Measurements from ENCODE around the gene WNT4.

WNT4 gene

GRCh38 chr1:22131062-22131461, 11.8 kb downstream of the WNT4 start:
- Histone ChIP-seq H3K4me1 (ENCODE audit: control insufficient read depth in 1 of 2, insufficient read depth in 2 of 2, low read length in 2 of 2) (no peaks in the 10 kb centered on the region), H3K27ac (ENCODE audit: low read depth, low read length) (no peak overlapping the region), H3K9me3 (ENCODE audit: control insufficient read depth in 1 of 2, low read length in 2 of 2) (no peaks in the 10 kb centered on the region), H3K4me3 (ENCODE audit: low read depth in 1 of 2, low read length in 2 of 2) (no peak overlapping the region), H3K27me3 (ENCODE audit: control insufficient read depth in 1 of 2, insufficient read depth in 2 of 2, low read length in 2 of 2) (no peaks in the 10 kb centered on the region), H3K9ac (ENCODE audit: low read depth in 1 of 2, low read length in 2 of 2) (no peak overlapping the region), H3K36me3 (ENCODE audit: control insufficient read depth in 1 of 2, insufficient read depth in 2 of 2, low read length in 2 of 2) (no peaks in the 10 kb centered on the region)

DNA sequence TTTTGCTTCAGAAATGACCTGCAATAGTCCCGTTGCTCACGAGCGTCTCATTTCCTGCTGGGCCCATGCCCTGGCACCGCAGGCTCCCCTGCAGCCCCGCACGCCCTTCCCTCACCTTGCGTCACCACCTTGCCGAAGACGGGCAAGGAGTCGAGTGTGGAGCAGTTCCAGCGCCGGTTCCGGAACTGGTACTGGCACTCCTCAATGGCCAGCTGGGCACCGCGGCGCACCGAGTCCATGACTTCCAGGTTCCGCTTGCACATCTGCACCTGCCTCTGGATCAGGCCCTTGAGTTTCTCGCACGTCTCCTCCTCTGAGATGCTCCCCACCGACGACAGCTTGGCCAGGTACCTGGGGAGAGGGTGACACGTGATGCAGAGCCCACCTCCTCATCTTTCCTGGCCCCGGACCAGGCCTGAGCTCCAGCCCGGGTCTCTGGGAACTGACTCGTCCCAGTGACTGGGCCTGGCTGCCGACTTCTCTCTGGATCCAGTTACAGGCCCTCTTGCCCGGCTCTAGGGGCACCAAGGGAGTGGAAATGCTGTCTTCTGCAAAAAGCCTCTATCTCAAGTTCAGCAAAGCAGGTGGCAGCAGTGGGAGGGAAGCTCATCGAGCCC, 13.3 kb downstream of the WNT4 start:
- H3K4me3 ChIP-seq (ENCODE audit: low read depth in 1 of 2, low read length in 2 of 2) = no peak overlapping the region
- H3K9ac ChIP-seq (ENCODE audit: low read depth in 1 of 2, low read length in 2 of 2) = no peak overlapping the region
- H3K27ac ChIP-seq (ENCODE audit: low read depth, low read length) = no peak overlapping the region
- H3K4me1 ChIP-seq (ENCODE audit: control insufficient read depth in 1 of 2, insufficient read depth in 2 of 2, low read length in 2 of 2) = no peaks in the 10 kb centered on the region
- no peaks in the 10 kb centered on the region for H3K36me3 ChIP-seq (ENCODE audit: control insufficient read depth in 1 of 2, insufficient read depth in 2 of 2, low read length in 2 of 2)
- no peaks in the 10 kb centered on the region for H3K9me3 ChIP-seq (ENCODE audit: control insufficient read depth in 1 of 2, low read length in 2 of 2)
- H3K27me3 ChIP-seq (ENCODE audit: control insufficient read depth in 1 of 2, insufficient read depth in 2 of 2, low read length in 2 of 2) = no peaks in the 10 kb centered on the region

GRCh38 chr1:22128392-22128791, 14.5 kb downstream of the WNT4 start:
- no peaks in the 10 kb centered on the region for H3K9me3 ChIP-seq (ENCODE audit: control insufficient read depth in 1 of 2, low read length in 2 of 2)
- H3K27ac ChIP-seq (ENCODE audit: low read depth, low read length) = no peak overlapping the region
- H3K4me3 ChIP-seq (ENCODE audit: low read depth in 1 of 2, low read length in 2 of 2) = no peak overlapping the region
- H3K4me1 ChIP-seq (ENCODE audit: control insufficient read depth in 1 of 2, insufficient read depth in 2 of 2, low read length in 2 of 2) = no peaks in the 10 kb centered on the region
- H3K9ac ChIP-seq (ENCODE audit: low read depth in 1 of 2, low read length in 2 of 2) = no peak overlapping the region
- H3K27me3 ChIP-seq (ENCODE audit: control insufficient read depth in 1 of 2, insufficient read depth in 2 of 2, low read length in 2 of 2) = no peaks in the 10 kb centered on the region
- H3K36me3 ChIP-seq (ENCODE audit: control insufficient read depth in 1 of 2, insufficient read depth in 2 of 2, low read length in 2 of 2) = no peaks in the 10 kb centered on the region

GRCh38 chr1:22127731-22128130, 15.2 kb downstream of the WNT4 start:
- no peaks in the 10 kb centered on the region for H3K27me3 ChIP-seq (ENCODE audit: control insufficient read depth in 1 of 2, insufficient read depth in 2 of 2, low read length in 2 of 2)
- H3K4me3 ChIP-seq (ENCODE audit: low read depth in 1 of 2, low read length in 2 of 2) = no peak overlapping the region
- no peak overlapping the region for H3K9ac ChIP-seq (ENCODE audit: low read depth in 1 of 2, low read length in 2 of 2)
- no peaks in the 10 kb centered on the region for H3K36me3 ChIP-seq (ENCODE audit: control insufficient read depth in 1 of 2, insufficient read depth in 2 of 2, low read length in 2 of 2)
- no peaks in the 10 kb centered on the region for H3K9me3 ChIP-seq (ENCODE audit: control insufficient read depth in 1 of 2, low read length in 2 of 2)
- H3K27ac ChIP-seq (ENCODE audit: low read depth, low read length) = no peak overlapping the region
- H3K4me1 ChIP-seq (ENCODE audit: control insufficient read depth in 1 of 2, insufficient read depth in 2 of 2, low read length in 2 of 2) = no peaks in the 10 kb centered on the region

- H3K4me1 ChIP-seq (ENCODE audit: control insufficient read depth in 1 of 2, insufficient read depth in 2 of 2, low read length in 2 of 2) = no peaks in the 10 kb centered on the region
- no peak overlapping the region for H3K27ac ChIP-seq (ENCODE audit: low read depth, low read length)
- no peak overlapping the region for H3K9ac ChIP-seq (ENCODE audit: low read depth in 1 of 2, low read length in 2 of 2)
- no peak overlapping the region for H3K4me3 ChIP-seq (ENCODE audit: low read depth in 1 of 2, low read length in 2 of 2)
- no peaks in the 10 kb centered on the region for H3K27me3 ChIP-seq (ENCODE audit: control insufficient read depth in 1 of 2, insufficient read depth in 2 of 2, low read length in 2 of 2)
- no peaks in the 10 kb centered on the region for H3K36me3 ChIP-seq (ENCODE audit: control insufficient read depth in 1 of 2, insufficient read depth in 2 of 2, low read length in 2 of 2)
- no peaks in the 10 kb centered on the region for H3K9me3 ChIP-seq (ENCODE audit: control insufficient read depth in 1 of 2, low read length in 2 of 2)
These were observed 15.6 kb downstream of the WNT4 start for GRCh38 chr1:22127248-22127647.

DNA sequence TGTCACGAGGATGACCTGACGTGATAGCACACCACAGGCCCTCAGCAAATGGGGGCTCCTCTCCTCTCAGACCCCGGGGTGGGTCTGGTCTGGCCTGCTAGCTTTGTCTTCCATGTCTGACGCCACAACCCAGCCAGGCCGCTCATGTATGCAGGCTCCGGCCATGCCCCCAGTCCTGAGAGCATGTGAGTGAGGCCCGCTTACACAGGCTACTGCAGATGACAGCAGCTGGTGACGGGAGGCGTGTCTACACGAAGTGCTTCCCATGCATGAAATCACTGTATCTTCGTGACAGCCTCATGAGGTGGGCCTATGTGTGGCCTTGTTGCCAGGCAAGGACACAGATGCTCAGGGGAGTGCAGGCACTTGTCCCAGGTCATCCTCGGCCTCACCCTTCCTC, 16.4 kb downstream of the WNT4 start:
- no peaks in the 10 kb centered on the region for H3K4me1 ChIP-seq (ENCODE audit: control insufficient read depth in 1 of 2, insufficient read depth in 2 of 2, low read length in 2 of 2)
- H3K9me3 ChIP-seq (ENCODE audit: control insufficient read depth in 1 of 2, low read length in 2 of 2) = no peaks in the 10 kb centered on the region
- no peak overlapping the region for H3K4me3 ChIP-seq (ENCODE audit: low read depth in 1 of 2, low read length in 2 of 2)
- H3K9ac ChIP-seq (ENCODE audit: low read depth in 1 of 2, low read length in 2 of 2) = no peak overlapping the region
- no peaks in the 10 kb centered on the region for H3K36me3 ChIP-seq (ENCODE audit: control insufficient read depth in 1 of 2, insufficient read depth in 2 of 2, low read length in 2 of 2)
- H3K27me3 ChIP-seq (ENCODE audit: control insufficient read depth in 1 of 2, insufficient read depth in 2 of 2, low read length in 2 of 2) = no peaks in the 10 kb centered on the region
- no peak overlapping the region for H3K27ac ChIP-seq (ENCODE audit: low read depth, low read length)

- H3K27ac ChIP-seq (ENCODE audit: low read depth, low read length) = no peak overlapping the region
- no peak overlapping the region for H3K4me3 ChIP-seq (ENCODE audit: low read depth in 1 of 2, low read length in 2 of 2)
- H3K27me3 ChIP-seq (ENCODE audit: control insufficient read depth in 1 of 2, insufficient read depth in 2 of 2, low read length in 2 of 2) = no peaks in the 10 kb centered on the region
- H3K4me1 ChIP-seq (ENCODE audit: control insufficient read depth in 1 of 2, insufficient read depth in 2 of 2, low read length in 2 of 2) = no peaks in the 10 kb centered on the region
- peaks cover 0 to 9% of the 10 kb centered on the region in 2 donors for H3K36me3 ChIP-seq (ENCODE audit: control insufficient read depth in 1 of 2, insufficient read depth in 2 of 2, low read length in 2 of 2)
- H3K9ac ChIP-seq (ENCODE audit: low read depth in 1 of 2, low read length in 2 of 2) = no peak overlapping the region
- H3K9me3 ChIP-seq (ENCODE audit: control insufficient read depth in 1 of 2, low read length in 2 of 2) = no peaks in the 10 kb centered on the region
These were observed 18.2 kb downstream of the WNT4 start for GRCh38 chr1:22124592-22125229.

DNA sequence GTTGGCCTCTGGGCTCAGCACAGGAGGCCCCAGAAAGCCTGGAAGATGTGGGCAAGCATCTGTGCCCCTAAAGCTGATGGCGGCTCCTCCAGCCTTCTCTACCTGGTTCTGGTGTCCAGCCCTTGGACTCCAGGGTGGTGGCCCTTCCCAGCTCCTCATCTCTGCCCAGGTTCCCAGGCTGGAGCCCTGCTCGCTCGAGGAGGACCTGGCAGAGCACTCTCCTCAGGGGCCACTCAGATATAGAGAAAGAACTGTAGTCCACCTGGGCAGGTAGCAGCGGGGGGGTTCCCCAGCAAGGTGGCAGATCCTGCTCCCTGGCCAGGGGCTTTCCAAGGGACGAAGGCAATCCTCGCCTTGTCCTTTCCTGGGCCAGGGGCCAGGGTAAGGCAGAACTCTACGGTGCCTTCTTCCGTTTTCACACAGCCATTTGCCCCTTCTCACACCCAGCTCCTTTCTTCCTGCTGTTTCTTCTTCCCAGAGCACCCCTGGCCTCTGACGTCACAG, 18.9 kb downstream of the WNT4 start:
- no peak overlapping the region for H3K27ac ChIP-seq (ENCODE audit: low read depth, low read length)
- H3K4me3 ChIP-seq (ENCODE audit: low read depth in 1 of 2, low read length in 2 of 2) = no peak overlapping the region
- H3K27me3 ChIP-seq (ENCODE audit: control insufficient read depth in 1 of 2, insufficient read depth in 2 of 2, low read length in 2 of 2) = no peaks in the 10 kb centered on the region
- no peak overlapping the region for H3K9ac ChIP-seq (ENCODE audit: low read depth in 1 of 2, low read length in 2 of 2)
- H3K4me1 ChIP-seq (ENCODE audit: control insufficient read depth in 1 of 2, insufficient read depth in 2 of 2, low read length in 2 of 2) = no peaks in the 10 kb centered on the region
- peaks cover 0 to 16% of the 10 kb centered on the region in 2 donors for H3K36me3 ChIP-seq (ENCODE audit: control insufficient read depth in 1 of 2, insufficient read depth in 2 of 2, low read length in 2 of 2)
- no peaks in the 10 kb centered on the region for H3K9me3 ChIP-seq (ENCODE audit: control insufficient read depth in 1 of 2, low read length in 2 of 2)

- no peak overlapping the region for H3K27ac ChIP-seq (ENCODE audit: low read depth, low read length)
These were observed 19.9 kb downstream of the WNT4 start for GRCh38 chr1:22123071-22123390.

GRCh38 chr1:22122273-22123070, 20.4 kb downstream of the WNT4 start:
- Histone ChIP-seq H3K27me3 (ENCODE audit: control insufficient read depth in 1 of 2, insufficient read depth in 2 of 2, low read length in 2 of 2) (no peaks in the 10 kb centered on the region), H3K27ac (ENCODE audit: low read depth, low read length) (no peak overlapping the region), H3K9ac (ENCODE audit: low read depth in 1 of 2, low read length in 2 of 2) (no peak overlapping the region), H3K9me3 (ENCODE audit: control insufficient read depth in 1 of 2, low read length in 2 of 2) (no peaks in the 10 kb centered on the region), H3K4me1 (ENCODE audit: control insufficient read depth in 1 of 2, insufficient read depth in 2 of 2, low read length in 2 of 2) (peaks cover 0 to 12% of the 10 kb centered on the region in 2 donors), H3K4me3 (ENCODE audit: low read depth in 1 of 2, low read length in 2 of 2) (no peak overlapping the region), H3K36me3 (ENCODE audit: control insufficient read depth in 1 of 2, insufficient read depth in 2 of 2, low read length in 2 of 2) (peaks cover 0 to 22% of the 10 kb centered on the region in 2 donors)

More at GRCh38 chr1:22123071-22123390, 19.9 kb downstream of the WNT4 start:
- Histone ChIP-seq H3K9me3 (ENCODE audit: control insufficient read depth in 1 of 2, low read length in 2 of 2) (no peaks in the 10 kb centered on the region), H3K36me3 (ENCODE audit: control insufficient read depth in 1 of 2, insufficient read depth in 2 of 2, low read length in 2 of 2) (peaks cover 0 to 22% of the 10 kb centered on the region in 2 donors), H3K27me3 (ENCODE audit: control insufficient read depth in 1 of 2, insufficient read depth in 2 of 2, low read length in 2 of 2) (no peaks in the 10 kb centered on the region), H3K4me3 (ENCODE audit: low read depth in 1 of 2, low read length in 2 of 2) (no peak overlapping the region), H3K4me1 (ENCODE audit: control insufficient read depth in 1 of 2, insufficient read depth in 2 of 2, low read length in 2 of 2) (peaks cover 0 to 7% of the 10 kb centered on the region in 2 donors), H3K9ac (ENCODE audit: low read depth in 1 of 2, low read length in 2 of 2) (no peak overlapping the region)
